BJ (cell line): ENCODE data around the gene AKNA. TPM values are rescaled to one million over a fixed set of nuclear protein-coding genes. Genes with fewer than 3 reads are reported as not detected.

Experiments used
- CTCF ChIA-PET: fragments of 350-600 bp; formaldehyde crosslinking; extraction: SDS; loops from one replicate; lab custom pipeline; 2021; ENCODE audit warnings: antibody characterized with exemption, inconsistent platforms; lab: Yijun Ruan, JAX
- POLR2A ChIA-PET: fragments of 300-600 bp; sonication (Branson Sonifier 250); formaldehyde crosslinking; extraction: SDS; loops from one replicate; lab custom pipeline; 2021; ENCODE audit warnings: antibody characterized with exemption; lab: Charles Lee
- DNase-seq: peaks from one replicate; pipeline ENCODE4 v3.0.0-alpha.2; 2011; ENCODE audit warnings: low read depth
- H3K27me3 ChIP-seq: 2 replicates; pipeline ENCODE4 v1.6.0; 2011; ENCODE audit warnings: low read length; ENCODE audit not compliant: control insufficient read depth, insufficient read depth
- H3K36me3 ChIP-seq: 2 replicates; pipeline ENCODE4 v1.5.1; 2011; ENCODE audit warnings: low read length; ENCODE audit not compliant: control insufficient read depth, insufficient read depth
- H3K4me3 ChIP-seq: 2 replicates; pipeline ENCODE4 v1.5.1; 2011; ENCODE audit warnings: low read depth, mild to moderate bottlenecking, control low read depth, low read length
- polyA plus RNA-seq: library from polyadenylated mRNA; depleted of rRNA; stranded (reverse); fragments of >200 nt; gene quantifications from 2 replicates; pipeline ENCODE4 v1.2.3, GENCODE V29; 2011
- TF ChIP-seq, protein P1 (sequence below): IDR thresholded peaks from 2 replicates; pipeline ENCODE4 v1.5.1; 2011; ENCODE audit warnings: low read depth, mild to moderate bottlenecking, control low read depth, inconsistent platforms, low read length, moderate library complexity; ENCODE audit not compliant: insufficient read depth

The AKNA gene
- polyA plus RNA-seq, 1 experiment, result 11.8 TPM

DNA sequence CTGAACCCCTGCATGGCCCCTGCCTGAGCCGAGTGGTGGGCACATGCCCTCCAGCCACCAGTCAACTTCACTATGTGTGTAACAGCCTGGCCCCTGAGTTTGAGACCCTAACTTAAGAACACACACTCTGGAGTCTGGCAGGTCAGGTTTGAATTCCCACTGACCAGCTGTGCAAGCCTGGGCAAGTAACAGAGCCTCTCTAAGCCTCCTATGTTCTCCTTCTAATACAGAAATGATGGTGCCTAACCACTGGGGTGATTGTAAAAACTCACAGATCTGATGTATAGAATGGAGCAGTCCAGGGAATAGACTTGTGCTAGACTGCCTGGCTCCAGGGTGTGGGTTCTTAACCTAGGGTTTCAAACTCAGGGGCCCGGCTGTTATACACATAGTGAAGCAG, 16.7 kb upstream of the AKNA start:
- Histone ChIP-seq H3K4me3 (no peak overlapping the region), H3K27me3 (no peaks in the 10 kb centered on the region; the same call in 1 of the 2 replicates), H3K36me3 (no peaks in the 10 kb centered on the region)
- TF ChIP-seq, protein P1, sequence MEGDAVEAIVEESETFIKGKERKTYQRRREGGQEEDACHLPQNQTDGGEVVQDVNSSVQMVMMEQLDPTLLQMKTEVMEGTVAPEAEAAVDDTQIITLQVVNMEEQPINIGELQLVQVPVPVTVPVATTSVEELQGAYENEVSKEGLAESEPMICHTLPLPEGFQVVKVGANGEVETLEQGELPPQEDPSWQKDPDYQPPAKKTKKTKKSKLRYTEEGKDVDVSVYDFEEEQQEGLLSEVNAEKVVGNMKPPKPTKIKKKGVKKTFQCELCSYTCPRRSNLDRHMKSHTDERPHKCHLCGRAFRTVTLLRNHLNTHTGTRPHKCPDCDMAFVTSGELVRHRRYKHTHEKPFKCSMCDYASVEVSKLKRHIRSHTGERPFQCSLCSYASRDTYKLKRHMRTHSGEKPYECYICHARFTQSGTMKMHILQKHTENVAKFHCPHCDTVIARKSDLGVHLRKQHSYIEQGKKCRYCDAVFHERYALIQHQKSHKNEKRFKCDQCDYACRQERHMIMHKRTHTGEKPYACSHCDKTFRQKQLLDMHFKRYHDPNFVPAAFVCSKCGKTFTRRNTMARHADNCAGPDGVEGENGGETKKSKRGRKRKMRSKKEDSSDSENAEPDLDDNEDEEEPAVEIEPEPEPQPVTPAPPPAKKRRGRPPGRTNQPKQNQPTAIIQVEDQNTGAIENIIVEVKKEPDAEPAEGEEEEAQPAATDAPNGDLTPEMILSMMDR, result no peak
- DNase-seq, result no peak
- ChIA-PET POLR2A (no interaction called here), CTCF (interaction anchor here (1.4 to 10.6 kb wide), 11 partner anchors 10 to 611 kb away, joined by 3 to 150 read pairs (median 5); no protein-coding TSS in a partner anchor)

DNA sequence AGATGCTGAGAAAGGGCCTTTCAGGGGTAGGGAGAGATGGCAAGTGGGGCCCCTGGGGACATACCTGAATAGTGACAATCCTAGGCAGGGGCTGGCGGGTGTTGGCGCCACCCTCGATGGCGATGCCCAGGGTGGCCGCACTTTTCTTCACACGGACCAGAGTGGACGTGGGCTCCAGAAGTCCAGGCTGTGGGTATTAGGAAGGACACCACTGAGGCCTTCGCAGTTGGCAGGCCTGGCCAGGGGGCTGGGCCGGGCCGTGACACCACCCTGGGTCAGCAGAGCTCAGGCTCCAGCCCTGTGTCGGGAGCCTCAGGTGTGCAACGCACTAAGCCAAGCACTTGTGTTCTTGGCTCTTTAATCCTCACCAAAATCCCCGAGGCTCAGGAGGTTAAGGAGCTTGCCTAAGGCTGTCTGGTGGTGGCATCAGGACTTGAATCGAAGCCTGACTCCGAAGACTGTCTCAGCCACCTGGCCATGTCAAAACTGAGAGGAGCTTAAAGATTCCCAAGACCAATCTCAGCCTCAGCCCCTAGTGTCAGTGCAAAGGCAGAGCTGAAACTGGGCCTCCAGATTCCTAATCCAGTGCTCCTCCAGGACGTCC, 15.5 kb upstream of the AKNA start:
- Histone ChIP-seq H3K4me3 (no peak overlapping the region), H3K27me3 (no peaks in the 10 kb centered on the region; the same call in 1 of the 2 replicates), H3K36me3 (no peaks in the 10 kb centered on the region)
- TF ChIP-seq, protein P1, result no peak
- ChIA-PET POLR2A (no interaction called here), CTCF (interaction anchor here (0.6 to 10.6 kb wide), 8 partner anchors 12 to 611 kb away, joined by 3 to 150 read pairs (median 4); no protein-coding TSS in a partner anchor)
- no peak for DNase-seq

DNA sequence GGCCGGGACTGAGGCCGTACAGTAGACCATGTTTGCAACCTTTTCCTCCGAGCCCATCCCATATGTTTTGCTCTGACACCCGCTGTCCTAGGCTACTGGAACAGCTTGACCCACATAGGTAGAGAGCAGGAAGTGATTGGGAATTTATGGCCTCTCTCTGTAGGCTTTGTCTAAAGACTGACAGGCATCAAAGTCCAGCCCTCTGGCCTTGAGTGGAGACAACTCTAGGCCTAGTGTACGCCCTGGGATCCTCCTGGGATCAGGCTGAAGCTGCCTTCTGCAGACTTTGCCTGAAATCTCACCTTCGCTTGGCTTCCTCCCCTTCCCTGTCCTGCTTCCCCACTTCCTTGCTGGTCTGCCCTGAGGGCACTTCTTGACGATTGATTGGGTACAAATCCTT, 13.6 kb upstream of the AKNA start:
- CTCF ChIA-PET, result interaction anchor here (1.8 to 10.6 kb wide), 2 partner anchors 13 to 252 kb away, joined by 6 to 150 read pairs; no protein-coding TSS in a partner anchor
- POLR2A ChIA-PET, result no interaction called here

DNA sequence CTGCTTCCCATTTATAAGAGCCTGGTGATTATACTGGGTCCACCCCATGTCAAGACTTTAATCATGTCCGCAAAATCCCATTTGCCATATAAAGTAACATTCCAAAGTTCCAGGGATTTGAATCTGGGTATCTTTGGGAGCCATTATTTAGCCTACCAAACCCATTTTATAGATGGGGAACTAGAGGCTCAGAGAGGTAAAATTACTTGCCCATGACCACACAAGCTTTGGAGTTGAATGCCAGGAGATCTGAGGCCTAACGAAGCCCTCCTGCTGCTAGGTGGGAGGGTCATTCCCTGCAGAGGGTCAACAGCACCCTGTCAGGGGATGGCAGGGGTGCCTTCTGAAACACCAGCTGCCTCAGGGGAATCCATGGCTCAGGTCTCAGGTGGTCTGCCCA, 13.0 kb upstream of the AKNA start:
- TF ChIP-seq, protein P1, result no peak
- CTCF ChIA-PET, result interaction anchor here (0.8 to 10.6 kb wide), 5 partner anchors 13 to 289 kb away, joined by 4 to 150 read pairs (median 6); no protein-coding TSS in a partner anchor
- Histone ChIP-seq H3K27me3 (no peaks in the 10 kb centered on the region; the same call in 1 of the 2 replicates), H3K4me3 (no peak overlapping the region), H3K36me3 (no peaks in the 10 kb centered on the region)
- POLR2A ChIA-PET, result no interaction called here
- DNase-seq, result no peak

More for the DNA sequence above, 13.6 kb upstream of the AKNA start:
- TF ChIP-seq, protein P1, result no peak
- H3K4me3 ChIP-seq, result no peak overlapping the region
- H3K36me3 ChIP-seq, result no peaks in the 10 kb centered on the region
- no peak for DNase-seq
- no peaks in the 10 kb centered on the region; the same call in 1 of the 2 replicates for H3K27me3 ChIP-seq

DNA sequence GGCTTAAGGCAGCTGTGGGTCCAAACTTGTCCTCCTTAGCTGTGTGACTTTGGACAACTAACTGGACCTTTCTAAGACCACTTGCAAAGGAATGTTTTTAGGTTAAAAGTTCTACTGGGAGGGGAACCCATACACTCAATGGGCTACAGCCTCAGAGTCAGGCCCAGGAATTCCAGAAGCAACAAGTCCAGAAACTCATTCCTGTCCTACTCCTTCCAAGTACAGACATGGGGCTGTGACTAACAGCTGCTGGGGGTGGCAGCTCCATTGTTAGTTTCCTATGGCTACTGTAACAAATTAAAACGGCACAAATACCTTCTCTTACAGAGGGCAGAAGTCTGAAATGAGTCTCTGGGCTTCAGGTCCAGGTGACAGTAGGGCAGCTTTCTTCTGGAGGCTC, 12.4 kb upstream of the AKNA start:
- no peaks in the 10 kb centered on the region for H3K36me3 ChIP-seq
- no peak for DNase-seq
- POLR2A ChIA-PET, result no interaction called here
- no peaks in the 10 kb centered on the region; the same call in 1 of the 2 replicates for H3K27me3 ChIP-seq
- no peak overlapping the region for H3K4me3 ChIP-seq
- TF ChIP-seq, protein P1, result no peak
- CTCF ChIA-PET, result interaction anchor here (0.8 to 10.6 kb wide), 7 partner anchors 9 to 289 kb away, joined by 3 to 150 read pairs (median 4); no protein-coding TSS in a partner anchor
